ENCODE measurements around the gene JAZF1. TPM values are rescaled to one million over a fixed set of nuclear protein-coding genes. Genes with fewer than 3 reads are reported as not detected.

Gene JAZF1
- total and polyA plus RNA-seq, 9 of the 15 experiments (the other 6 are each of a cell fraction or from before 2014, with no cell fraction given) = 0.04 to 0.64 (median 0.11) TPM; not detected in 3

- H3K9me3 ChIP-seq (replicated peaks; ENCODE audit: control insufficient read depth, insufficient read depth, low read depth, low read length) = no peaks in the 10 kb centered on the region
- no peaks in the 10 kb centered on the region for H3K4me1 ChIP-seq (replicated peaks in 1 of 2; ENCODE audit: control insufficient read depth in 2 of 2, insufficient read depth in 2 of 2, low read length in 2 of 2)
- DNase-seq (ENCODE audit: extremely low read depth in 1 of 4, low spot score in 3 of 4) (peak; percentile 55 to 81 (median 70)), ATAC-seq (peak; percentile 72), FAIRE-seq (peak; percentile 97)
- intact Hi-C loops (cut with micrococcal nuclease) = no loop called here
- no peaks in the 10 kb centered on the region for H4K20me1 ChIP-seq (replicated peaks; ENCODE audit: control insufficient read depth, insufficient read depth, low read length)
- in situ Hi-C loops (cut with MboI) = no loop called here
- BruUV-seq (replicated peaks) = no TSS peak
- no peak overlapping the region for H3K4me2 ChIP-seq (ENCODE audit: insufficient read depth, low read length)
- CTCF ChIA-PET (ENCODE audit: low intra/inter-chr PET ratio) = interaction anchor here (0.6 to 0.7 kb wide), 2 partner anchors 50 to 176 kb away, joined by 3 read pairs; no protein-coding TSS in a partner anchor
- H3K79me2 ChIP-seq (ENCODE audit: control insufficient read depth, insufficient read depth, low read length) = no peaks in the 10 kb centered on the region
- H3K4me3 ChIP-seq = no peak overlapping the region
- no peaks in the 10 kb centered on the region for H3K36me3 ChIP-seq (ENCODE audit: control insufficient read depth, insufficient read depth, low read length)
- peaks cover 3 to 22% of the 10 kb centered on the region in 2 experiments; a peak in 2 of 5 replicates for H3K27me3 ChIP-seq (ENCODE audit: control insufficient read depth in 2 of 2, insufficient read depth in 2 of 2, low read length in 2 of 2)
- no peak overlapping the region for H2AFZ ChIP-seq (ENCODE audit: low read depth, low read length)
- no peaks in the 10 kb centered on the region for H3K9me1 ChIP-seq (ENCODE audit: control insufficient read depth, insufficient read depth, low read length)
- no peak overlapping the region for H3K9ac ChIP-seq (ENCODE audit: insufficient read depth in 1 of 2, low read depth in 2 of 2, low read length in 2 of 2)
- 3% methylated on average over 3 of the region's 3 CpGs for WGBS (ENCODE audit: insufficient coverage, low coverage, missing lambda C conversion rate)
- no peak overlapping the region for H3K27ac ChIP-seq (ENCODE audit: extremely low read depth, low read depth, low read length)
- POLR2A ChIA-PET = interaction anchor here (0.7 to 1.1 kb wide), 2 partner anchors 9 to 117 kb away, joined by 3 to 4 read pairs; no protein-coding TSS in a partner anchor
- TF ChIP-seq ZBTB2 (IDR thresholded peaks at IDR 0.05) = no peak
- no peak for TF ChIP-seq ZBTB11 (CRISPR knock-in tag; IDR thresholded peaks at IDR 0.05)
- TF ChIP-seq BCL6 (CRISPR knock-in tag; IDR thresholded peaks at IDR 0.05) = no peak
- TF ChIP-seq ZNF384 (IDR thresholded peaks at IDR 0.05; ENCODE audit: low read depth, low read length) = no peak
- TF ChIP-seq RAD21 (CRISPR knock-in tag; conservative IDR thresholded peaks at IDR 0.05 in 1 of 2, IDR thresholded peaks at IDR 0.05 in 1 of 2) = peak; percentile 64 to 66
- TF ChIP-seq, protein P1, sequence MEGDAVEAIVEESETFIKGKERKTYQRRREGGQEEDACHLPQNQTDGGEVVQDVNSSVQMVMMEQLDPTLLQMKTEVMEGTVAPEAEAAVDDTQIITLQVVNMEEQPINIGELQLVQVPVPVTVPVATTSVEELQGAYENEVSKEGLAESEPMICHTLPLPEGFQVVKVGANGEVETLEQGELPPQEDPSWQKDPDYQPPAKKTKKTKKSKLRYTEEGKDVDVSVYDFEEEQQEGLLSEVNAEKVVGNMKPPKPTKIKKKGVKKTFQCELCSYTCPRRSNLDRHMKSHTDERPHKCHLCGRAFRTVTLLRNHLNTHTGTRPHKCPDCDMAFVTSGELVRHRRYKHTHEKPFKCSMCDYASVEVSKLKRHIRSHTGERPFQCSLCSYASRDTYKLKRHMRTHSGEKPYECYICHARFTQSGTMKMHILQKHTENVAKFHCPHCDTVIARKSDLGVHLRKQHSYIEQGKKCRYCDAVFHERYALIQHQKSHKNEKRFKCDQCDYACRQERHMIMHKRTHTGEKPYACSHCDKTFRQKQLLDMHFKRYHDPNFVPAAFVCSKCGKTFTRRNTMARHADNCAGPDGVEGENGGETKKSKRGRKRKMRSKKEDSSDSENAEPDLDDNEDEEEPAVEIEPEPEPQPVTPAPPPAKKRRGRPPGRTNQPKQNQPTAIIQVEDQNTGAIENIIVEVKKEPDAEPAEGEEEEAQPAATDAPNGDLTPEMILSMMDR (IDR thresholded peaks at IDR 0.05 in 2 of 3, conservative IDR thresholded peaks at IDR 0.05 in 1 of 3; ENCODE audit: insufficient read depth in 2 of 3, low read depth in 1 of 3, low read length in 3 of 3) = peak; percentile 56 to 81 (median 63); a peak in 5 of 6 replicates
- no peak for TF ChIP-seq XRCC3 (IDR thresholded peaks at IDR 0.05)
- peak in 1 of 3 experiments; percentile 23 for TF ChIP-seq YY1 (IDR thresholded peaks at IDR 0.05; ENCODE audit: borderline replicate concordance in 1 of 3, control insufficient read depth in 1 of 3, extremely low read depth in 1 of 3, insufficient read depth in 3 of 3, insufficient read length in 1 of 3, insufficient replicate concordance in 2 of 3, low read depth in 1 of 3, low read length in 2 of 3)
- TF ChIP-seq ZNF3 (CRISPR knock-in tag; IDR thresholded peaks at IDR 0.05) = no peak
- TF ChIP-seq MYNN (IDR thresholded peaks at IDR 0.05) = no peak
- no peak for TF ChIP-seq MYNN (CRISPR knock-in tag; IDR thresholded peaks at IDR 0.05)
- TF ChIP-seq ZC3H8 (IDR thresholded peaks at IDR 0.05) = no peak
- no peak for TF ChIP-seq SPI1 (IDR thresholded peaks at IDR 0.05; ENCODE audit: borderline replicate concordance, low read depth, low read length)
- TF ChIP-seq NR4A1 (CRISPR knock-in tag; IDR thresholded peaks at IDR 0.05) = no peak
- no peak for TF ChIP-seq NR4A1 (tag; IDR thresholded peaks at IDR 0.05)
- TF ChIP-seq KLF16 (IDR thresholded peaks at IDR 0.05) = peak; percentile 16; the same call in 1 of the 2 replicates
These were observed 83.9 kb downstream of the JAZF1 start for GRCh38 chr7:28096713-28097112.

Measured in K562 (cell line).